ENCODE measurements around the gene GDPD5.
A peak's percentile ranks its signal among the peaks of the same experiment; 100 is the strongest.

GDPD5 gene

GRCh38 chr11:75399344-75400145 lies 126.2 kb downstream of the GDPD5 start, which contains the start of gene RPS3:
Gene RPS3 (plus strand): TSS chr11:75399518. CDS start chr11:75399548, 30 bp downstream.
- H4K20me1 ChIP-seq (ENCODE audit: control insufficient read depth, insufficient read depth, low read depth, low read length), result peaks cover 46% of the 10 kb centered on the region
- TF ChIP-seq CTCF (IDR thresholded peaks at IDR 0.05; ENCODE audit: low read depth, low read length, poor library complexity, severe bottlenecking) (peak; percentile 41), EZH2phosphoT487 (IDR thresholded peaks at IDR 0.05; ENCODE audit: borderline replicate concordance, low read length) (no peak)
- H3K9me2 ChIP-seq (replicated peaks; ENCODE audit: control insufficient read depth, low read length), result no peaks in the 10 kb centered on the region
- H3K4me1 ChIP-seq (ENCODE audit: control insufficient read depth, low read length), result peaks cover 34% of the 10 kb centered on the region
- peaks cover 48% of the 10 kb centered on the region for H3F3A ChIP-seq (ENCODE audit: control insufficient read depth, insufficient read depth)
- peaks cover 56% of the 10 kb centered on the region for H3K79me2 ChIP-seq (ENCODE audit: control insufficient read depth, low read length)
- H3K36me3 ChIP-seq (ENCODE audit: control insufficient read depth, low read length), result peaks cover 52% of the 10 kb centered on the region
- H3K27ac ChIP-seq (ENCODE audit: low read depth, low read length), result peak within 1 kb of the TSS; percentile 84
- peaks cover 12% of the 10 kb centered on the region for H3K27me3 ChIP-seq (ENCODE audit: control insufficient read depth, low read length)
- H3K9me3 ChIP-seq (ENCODE audit: control insufficient read depth, insufficient read depth, low read length), result no peaks in the 10 kb centered on the region
- H3K4me3 ChIP-seq (ENCODE audit: low read length), result peak within 1 kb of the TSS; percentile 81
- H3K4me2 ChIP-seq (ENCODE audit: low read length), result peak within 1 kb of the TSS; percentile 61

GRCh38 chr11:75398906-75399305 lies 126.8 kb downstream of the GDPD5 start:
- Histone ChIP-seq H3F3A (ENCODE audit: control insufficient read depth, insufficient read depth) (peaks cover 42% of the 10 kb centered on the region), H3K79me2 (ENCODE audit: control insufficient read depth, low read length) (peaks cover 50% of the 10 kb centered on the region), H3K4me2 (ENCODE audit: low read length) (peak overlapping the region; percentile 61), H3K27ac (ENCODE audit: low read depth, low read length) (no peak overlapping the region), H3K36me3 (ENCODE audit: control insufficient read depth, low read length) (peaks cover 46% of the 10 kb centered on the region), H3K27me3 (ENCODE audit: control insufficient read depth, low read length) (peaks cover 15% of the 10 kb centered on the region), H3K4me1 (ENCODE audit: control insufficient read depth, low read length) (peaks cover 34% of the 10 kb centered on the region), H3K9me3 (ENCODE audit: control insufficient read depth, insufficient read depth, low read length) (no peaks in the 10 kb centered on the region), H4K20me1 (ENCODE audit: control insufficient read depth, insufficient read depth, low read depth, low read length) (peaks cover 40% of the 10 kb centered on the region), H3K9me2 (replicated peaks; ENCODE audit: control insufficient read depth, low read length) (no peaks in the 10 kb centered on the region), H3K4me3 (ENCODE audit: low read length) (peak overlapping the region; percentile 81)
- TF ChIP-seq EZH2phosphoT487 (IDR thresholded peaks at IDR 0.05; ENCODE audit: borderline replicate concordance, low read length), result no peak
- TF ChIP-seq CTCF (IDR thresholded peaks at IDR 0.05; ENCODE audit: low read depth, low read length, poor library complexity, severe bottlenecking), result no peak

GRCh38 chr11:75394085-75394840 lies 131.5 kb downstream of the GDPD5 start:
- Histone ChIP-seq H3K4me1 (ENCODE audit: control insufficient read depth, low read length) (peaks cover 8% of the 10 kb centered on the region), H3K4me3 (ENCODE audit: low read length) (no peak overlapping the region), H3K36me3 (ENCODE audit: control insufficient read depth, low read length) (no peaks in the 10 kb centered on the region), H3K27ac (ENCODE audit: low read depth, low read length) (no peak overlapping the region), H3K4me2 (ENCODE audit: low read length) (no peak overlapping the region), H3K9me2 (replicated peaks; ENCODE audit: control insufficient read depth, low read length) (no peaks in the 10 kb centered on the region), H3K79me2 (ENCODE audit: control insufficient read depth, low read length) (peaks cover 3% of the 10 kb centered on the region), H3F3A (ENCODE audit: control insufficient read depth, insufficient read depth) (no peaks in the 10 kb centered on the region), H4K20me1 (ENCODE audit: control insufficient read depth, insufficient read depth, low read depth, low read length) (no peaks in the 10 kb centered on the region), H3K9me3 (ENCODE audit: control insufficient read depth, insufficient read depth, low read length) (no peaks in the 10 kb centered on the region), H3K27me3 (ENCODE audit: control insufficient read depth, low read length) (peaks cover 15% of the 10 kb centered on the region)
- TF ChIP-seq EZH2phosphoT487 (IDR thresholded peaks at IDR 0.05; ENCODE audit: borderline replicate concordance, low read length) (no peak), CTCF (IDR thresholded peaks at IDR 0.05; ENCODE audit: low read depth, low read length, poor library complexity, severe bottlenecking) (no peak)

Data from DOHH2 (cell line).